Endodermal cell (in vitro differentiated cells): ENCODE data around the gene SKIL. TPM values are rescaled to one million over a fixed set of nuclear protein-coding genes. Genes with fewer than 3 reads are reported as not detected.
"Not testable (repeated sequence)": the region's sequence is repeated elsewhere in the genome, so short reads cannot be mapped to it uniquely, and the experiment has no call there.

Experiments
- DNase-seq: peaks from one replicate; pipeline ENCODE4 v3.0.0-alpha.2; 2017
- H3K27ac ChIP-seq: 2 replicates; pipeline ENCODE4 v1.5.1; 2013; ENCODE audit warnings: mild to moderate bottlenecking, low read depth, low read length, moderate library complexity
- H3K27me3 ChIP-seq: 2 replicates; pipeline ENCODE4 v1.6.1; 2013; ENCODE audit warnings: mild to moderate bottlenecking, low read length, moderate library complexity; ENCODE audit not compliant: insufficient read depth, control insufficient read depth, poor library complexity, severe bottlenecking
- H3K36me3 ChIP-seq: 2 replicates; pipeline ENCODE4 v1.7.0; 2013; ENCODE audit warnings: mild to moderate bottlenecking, low read length, moderate library complexity; ENCODE audit not compliant: control insufficient read depth, insufficient read depth
- H3K4me1 ChIP-seq: one replicate; pipeline ENCODE4 v1.7.0; 2013; ENCODE audit warnings: low read length; ENCODE audit not compliant: control insufficient read depth, insufficient read depth
- H3K4me3 ChIP-seq: 2 replicates; pipeline ENCODE4 v1.5.1; 2013; ENCODE audit warnings: mild to moderate bottlenecking, low read length, moderate library complexity
- H3K9ac ChIP-seq: 2 replicates; pipeline ENCODE4 v1.6.1; 2013; ENCODE audit warnings: mild to moderate bottlenecking, low read length, moderate library complexity; ENCODE audit not compliant: poor library complexity, severe bottlenecking; ENCODE audit errors: extremely low read depth
- H3K9me3 ChIP-seq: 2 replicates; pipeline ENCODE4 v1.6.1; 2013; ENCODE audit warnings: mild to moderate bottlenecking, low read length, moderate library complexity; ENCODE audit not compliant: control insufficient read depth
- H3K27ac Mint-ChIP-seq: 2 replicates; pipeline ENCODE4 v1.8.0; 2020; ENCODE audit warnings: mixed read lengths
- H3K27me3 Mint-ChIP-seq: 2 replicates; pipeline ENCODE4 v1.8.0; 2021; ENCODE audit warnings: mild to moderate bottlenecking, mixed read lengths; ENCODE audit not compliant: insufficient read depth
- H3K36me3 Mint-ChIP-seq: 2 replicates; pipeline ENCODE4 v1.8.0; 2020; ENCODE audit warnings: low read depth, mixed read lengths
- H3K4me1 Mint-ChIP-seq: 2 replicates; pipeline ENCODE4 v1.8.0; 2020; ENCODE audit warnings: mixed read lengths
- H3K4me3 Mint-ChIP-seq: 2 replicates; pipeline ENCODE4 v1.8.0; 2020; ENCODE audit warnings: mild to moderate bottlenecking, moderate library complexity, mixed read lengths
- H3K9me3 Mint-ChIP-seq: 2 replicates; pipeline ENCODE4 v1.8.0; 2020; ENCODE audit warnings: mild to moderate bottlenecking, mixed read lengths
- WGBS, 2 experiments: methylation state at CpG; one replicate each; pipeline versions ENCODE4 v1.1.5 to v1.1.7; 2013; ENCODE audit warnings: missing lambda C conversion rate in 2 of 2, mixed read lengths in 1 of 2; ENCODE audit not compliant: insufficient coverage in 1 of 2, insufficient read length in 1 of 2; 5-methylcytosine and 5-hydroxymethylcytosine counted together
- total RNA-seq, 2 donors: library from RNA; stranded (reverse); fragmentation: NEBNext Ultra II Directional in 1 of 2; extraction: Animal tissue kit (Norgen Biotek cat#: 25700) in 1 of 2; gene quantifications; 2 replicates in 1 of 2; 3 replicates in 1 of 2; pipeline ENCODE4 v1.2.1, GENCODE V29; 2021
- TF ChIP-seq, protein P1 (sequence below): fragments of 200-600 bp; sonication (generic); conservative IDR thresholded peaks from 2 replicates; pipeline ENCODE4 v1.5.0; 2021; ENCODE audit warnings: antibody characterized with exemption, mild to moderate bottlenecking

SKIL gene
- total RNA-seq, 2 donors from 2014 or later: 147 to 174 TPM

- H3K9ac ChIP-seq: no peak overlapping the region
- H3K36me3 ChIP-seq: no peaks in the 10 kb centered on the region
- DNase-seq: no peak
- H3K4me1 Mint-ChIP-seq: peaks cover 7% of the 10 kb centered on the region
- H3K27me3 Mint-ChIP-seq: peaks cover 3% of the 10 kb centered on the region
- 92 to 98% methylated on average over 18 to 24 of the region's 24 CpGs for WGBS, 2 experiments
- no peak overlapping the region for H3K27ac ChIP-seq
- no peak overlapping the region for H3K4me3 ChIP-seq
- no peaks in the 10 kb centered on the region for H3K27me3 ChIP-seq
- peaks cover 25% of the 10 kb centered on the region for H3K9me3 ChIP-seq
- peaks cover 44% of the 10 kb centered on the region for H3K9me3 Mint-ChIP-seq
- H3K4me3 Mint-ChIP-seq: no peak overlapping the region
- peaks cover 2% of the 10 kb centered on the region for H3K4me1 ChIP-seq
- TF ChIP-seq, protein P1, sequence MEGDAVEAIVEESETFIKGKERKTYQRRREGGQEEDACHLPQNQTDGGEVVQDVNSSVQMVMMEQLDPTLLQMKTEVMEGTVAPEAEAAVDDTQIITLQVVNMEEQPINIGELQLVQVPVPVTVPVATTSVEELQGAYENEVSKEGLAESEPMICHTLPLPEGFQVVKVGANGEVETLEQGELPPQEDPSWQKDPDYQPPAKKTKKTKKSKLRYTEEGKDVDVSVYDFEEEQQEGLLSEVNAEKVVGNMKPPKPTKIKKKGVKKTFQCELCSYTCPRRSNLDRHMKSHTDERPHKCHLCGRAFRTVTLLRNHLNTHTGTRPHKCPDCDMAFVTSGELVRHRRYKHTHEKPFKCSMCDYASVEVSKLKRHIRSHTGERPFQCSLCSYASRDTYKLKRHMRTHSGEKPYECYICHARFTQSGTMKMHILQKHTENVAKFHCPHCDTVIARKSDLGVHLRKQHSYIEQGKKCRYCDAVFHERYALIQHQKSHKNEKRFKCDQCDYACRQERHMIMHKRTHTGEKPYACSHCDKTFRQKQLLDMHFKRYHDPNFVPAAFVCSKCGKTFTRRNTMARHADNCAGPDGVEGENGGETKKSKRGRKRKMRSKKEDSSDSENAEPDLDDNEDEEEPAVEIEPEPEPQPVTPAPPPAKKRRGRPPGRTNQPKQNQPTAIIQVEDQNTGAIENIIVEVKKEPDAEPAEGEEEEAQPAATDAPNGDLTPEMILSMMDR: no peak
- no peaks in the 10 kb centered on the region for H3K36me3 Mint-ChIP-seq
- H3K27ac Mint-ChIP-seq: no peak overlapping the region
Measured at GRCh38 chr3:170327040-170327808, 30.3 kb upstream of the SKIL start.

- not testable (repeated sequence) for H3K4me1 ChIP-seq, H3K27me3 ChIP-seq, H3K4me3 ChIP-seq, DNase-seq, H3K4me1 Mint-ChIP-seq, H3K36me3 ChIP-seq, H3K4me3 Mint-ChIP-seq, H3K27me3 Mint-ChIP-seq, H3K9ac ChIP-seq, H3K36me3 Mint-ChIP-seq, H3K27ac ChIP-seq, H3K27ac Mint-ChIP-seq
- peaks cover 25% of the 10 kb centered on the region for H3K9me3 ChIP-seq
- H3K9me3 Mint-ChIP-seq: peaks cover 50% of the 10 kb centered on the region
- WGBS, 2 experiments: 79% methylated on average over 6 to 7 of the region's 7 CpGs
Measured at GRCh38 chr3:170327868-170328548, 29.5 kb upstream of the SKIL start.

DNA sequence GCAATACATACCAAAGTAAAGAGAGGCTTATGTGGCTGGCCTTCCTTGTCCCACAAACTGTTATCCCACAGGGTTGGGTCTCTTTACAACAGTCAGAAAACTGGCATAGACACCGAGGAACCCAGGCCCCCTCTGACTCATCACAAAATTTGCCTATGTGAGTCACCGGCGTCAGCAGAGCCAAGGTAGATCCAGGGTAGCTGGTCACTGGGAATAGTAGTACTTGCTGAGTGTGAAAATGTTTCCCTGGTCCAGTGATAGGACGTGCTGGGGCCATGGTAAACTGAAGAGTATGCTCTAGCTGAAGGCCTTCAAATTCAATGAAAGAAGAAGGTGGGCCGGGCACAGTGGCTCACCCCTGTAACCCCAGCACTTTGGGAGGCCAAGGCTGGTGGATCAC lies 27.1 kb upstream of the SKIL start:
- Mint-ChIP-seq H3K4me3 (no peak overlapping the region), H3K4me1 (no peaks in the 10 kb centered on the region)
- H3K27ac ChIP-seq: no peak overlapping the region

More for the DNA sequence above, 27.1 kb upstream of the SKIL start:
- TF ChIP-seq, protein P1: no peak
- no peak overlapping the region for H3K9ac ChIP-seq
- no peak overlapping the region for H3K27ac Mint-ChIP-seq
- H3K36me3 Mint-ChIP-seq: no peaks in the 10 kb centered on the region
- no peak overlapping the region for H3K4me3 ChIP-seq
- H3K27me3 ChIP-seq: no peaks in the 10 kb centered on the region
- H3K9me3 ChIP-seq: peaks cover 25% of the 10 kb centered on the region
- 83 to 84% methylated on average over 4 to 5 of the region's 5 CpGs for WGBS, 2 experiments
- H3K27me3 Mint-ChIP-seq: no peaks in the 10 kb centered on the region
- H3K9me3 Mint-ChIP-seq: peaks cover 47% of the 10 kb centered on the region
- H3K36me3 ChIP-seq: no peaks in the 10 kb centered on the region
- no peaks in the 10 kb centered on the region for H3K4me1 ChIP-seq
- no peak for DNase-seq
